Breast epithelium (tissue), 4 donors: ENCODE results near the gene TSPAN4. TPM values are rescaled to one million over a fixed set of nuclear protein-coding genes. Genes with fewer than 3 reads are reported as not detected.

Experiments
- DNase-seq, 2 donors: peaks; one replicate each; pipeline ENCODE4 v3.0.0-alpha.2; 2019; ENCODE audit warnings: low spot score in 2 of 2
- H3K27ac ChIP-seq, 2 donors: fragments of 200-600 bp; sonication (generic) in 1 of 2; one replicate each; pipeline ENCODE4 v1.5.1; 2016 to 2019; ENCODE audit warnings: mild to moderate bottlenecking in 1 of 2
- H3K27me3 ChIP-seq, 2 donors: fragments of 200-600 bp; sonication (generic) in 1 of 2; one replicate each; pipeline versions ENCODE4 v1.5.1 to v1.6.0; 2017 to 2019; ENCODE audit warnings: control low read depth in 1 of 2, mild to moderate bottlenecking in 1 of 2
- H3K36me3 ChIP-seq: fragments of 200-600 bp; one replicate; pipeline ENCODE4 v1.5.1; 2019
- H3K4me1 ChIP-seq, 2 donors: fragments of 200-600 bp; sonication (generic); one replicate each; pipeline ENCODE4 v1.5.1; 2016 to 2019; ENCODE audit warnings: control low read depth in 1 of 2
- H3K4me3 ChIP-seq, 3 donors: fragments of 200-600 bp; sonication (generic); 1 replicate in 2 of 3; 2 replicates in 1 of 3; pipeline ENCODE4 v1.5.1; 2016 to 2019; ENCODE audit warnings: mild to moderate bottlenecking in 3 of 3, moderate library complexity in 2 of 3
- H3K9me3 ChIP-seq, 2 donors: fragments of 200-600 bp; sonication (generic) in 1 of 2; one replicate each; pipeline ENCODE4 v1.5.1; 2016 to 2019; ENCODE audit warnings: control low read depth in 1 of 2
- POLR2A ChIP-seq: fragments of 450-650 bp; IDR thresholded peaks from one replicate; pipeline ENCODE4 v1.6.1; 2016; ENCODE audit warnings: antibody characterized with exemption, mild to moderate bottlenecking, moderate library complexity
- POLR2AphosphoS5 ChIP-seq, 3 donors: sonication (generic); formaldehyde crosslinking; IDR thresholded peaks; one replicate each; pipeline ENCODE4 v1.6.1; 2017; ENCODE audit warnings: antibody characterized with exemption in 3 of 3
- intact Hi-C: fragments of 100-400 bp; cut with DNase I; formaldehyde crosslinking; loops from one replicate; pipeline ENCODE4 v1.15.1; 2023; ENCODE audit warnings: low total_unique reads
- total RNA-seq, 3 donors: library from RNA; depleted of rRNA; stranded (reverse); fragments of >200 nt; gene quantifications; one replicate each; pipeline ENCODE4 v1.1.0, GENCODE V29; 2016
- TF ChIP-seq, protein P1 (sequence below), 3 donors: fragments of 450-650 bp; IDR thresholded peaks; one replicate each; pipeline ENCODE4 v1.5.1; 2016 to 2017; ENCODE audit warnings: antibody characterized with exemption in 3 of 3, mild to moderate bottlenecking in 3 of 3, moderate library complexity in 3 of 3

TSPAN4 gene
- total RNA-seq, 3 donors from 2014 or later = 72.4 to 217 (median 107) TPM

DNA sequence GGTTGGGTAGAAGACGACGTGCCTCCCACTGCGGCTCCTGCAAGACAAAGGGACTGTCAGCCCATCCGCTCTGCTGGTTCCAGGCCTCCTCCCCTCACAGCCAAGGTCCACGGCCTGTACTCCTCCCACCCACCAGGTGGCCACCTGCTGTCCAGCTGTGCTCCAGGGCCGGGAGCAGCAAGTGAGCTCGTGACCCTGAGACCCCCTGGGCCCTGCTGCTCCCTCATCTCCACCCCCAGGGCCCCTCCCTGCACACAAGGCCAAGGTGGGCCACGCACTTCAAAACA is 27.4 kb downstream of the TSPAN4 start:
- intact Hi-C loops = no loop called here
- no peak overlapping the region for H3K27ac ChIP-seq

GRCh38 chr11:870418-870817 is 27.8 kb downstream of the TSPAN4 start:
- DNase-seq = no peak
- TF ChIP-seq POLR2A (no peak), POLR2AphosphoS5 (IDR thresholded peaks at IDR 0.05) (no peak)
- TF ChIP-seq, protein P1, sequence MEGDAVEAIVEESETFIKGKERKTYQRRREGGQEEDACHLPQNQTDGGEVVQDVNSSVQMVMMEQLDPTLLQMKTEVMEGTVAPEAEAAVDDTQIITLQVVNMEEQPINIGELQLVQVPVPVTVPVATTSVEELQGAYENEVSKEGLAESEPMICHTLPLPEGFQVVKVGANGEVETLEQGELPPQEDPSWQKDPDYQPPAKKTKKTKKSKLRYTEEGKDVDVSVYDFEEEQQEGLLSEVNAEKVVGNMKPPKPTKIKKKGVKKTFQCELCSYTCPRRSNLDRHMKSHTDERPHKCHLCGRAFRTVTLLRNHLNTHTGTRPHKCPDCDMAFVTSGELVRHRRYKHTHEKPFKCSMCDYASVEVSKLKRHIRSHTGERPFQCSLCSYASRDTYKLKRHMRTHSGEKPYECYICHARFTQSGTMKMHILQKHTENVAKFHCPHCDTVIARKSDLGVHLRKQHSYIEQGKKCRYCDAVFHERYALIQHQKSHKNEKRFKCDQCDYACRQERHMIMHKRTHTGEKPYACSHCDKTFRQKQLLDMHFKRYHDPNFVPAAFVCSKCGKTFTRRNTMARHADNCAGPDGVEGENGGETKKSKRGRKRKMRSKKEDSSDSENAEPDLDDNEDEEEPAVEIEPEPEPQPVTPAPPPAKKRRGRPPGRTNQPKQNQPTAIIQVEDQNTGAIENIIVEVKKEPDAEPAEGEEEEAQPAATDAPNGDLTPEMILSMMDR (IDR thresholded peaks at IDR 0.05) = no peak
- no peaks in the 10 kb centered on the region for H3K36me3 ChIP-seq
- no peak overlapping the region for H3K27ac ChIP-seq
- H3K4me3 ChIP-seq = no peak overlapping the region
- no peaks in the 10 kb centered on the region for H3K4me1 ChIP-seq
- no peaks in the 10 kb centered on the region for H3K27me3 ChIP-seq
- no peaks in the 10 kb centered on the region for H3K9me3 ChIP-seq
- intact Hi-C loops = no loop called here

More for the DNA sequence above, 27.4 kb downstream of the TSPAN4 start:
- H3K4me3 ChIP-seq = no peak overlapping the region
- no peaks in the 10 kb centered on the region for H3K27me3 ChIP-seq
- no peaks in the 10 kb centered on the region for H3K9me3 ChIP-seq
- H3K4me1 ChIP-seq = no peaks in the 10 kb centered on the region
- no peak for TF ChIP-seq POLR2A
- TF ChIP-seq, protein P1 (IDR thresholded peaks at IDR 0.05) = no peak
- TF ChIP-seq POLR2AphosphoS5 (IDR thresholded peaks at IDR 0.05) = no peak
- H3K36me3 ChIP-seq = no peaks in the 10 kb centered on the region
- DNase-seq = no peak

DNA sequence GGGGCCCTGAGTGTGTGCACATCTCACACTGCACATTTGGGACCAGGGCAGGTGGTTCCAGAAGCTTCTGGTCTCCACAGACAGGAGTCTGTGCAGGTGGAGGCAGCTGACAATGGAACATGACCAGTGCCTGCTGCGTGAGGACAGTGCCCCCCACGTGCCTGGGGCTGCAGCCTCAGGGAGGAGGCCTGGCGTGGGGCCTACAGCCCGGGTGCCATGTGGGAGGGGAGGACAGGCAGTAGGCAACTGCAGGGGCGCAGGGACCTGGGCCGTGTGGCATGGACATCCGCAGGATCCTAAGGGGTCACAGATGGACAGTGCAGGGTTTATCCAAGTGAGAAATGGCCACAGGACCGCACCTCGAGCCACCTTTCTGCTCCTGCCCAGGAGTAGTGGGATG is 28.8 kb downstream of the TSPAN4 start:
- H3K36me3 ChIP-seq = no peaks in the 10 kb centered on the region

DNA sequence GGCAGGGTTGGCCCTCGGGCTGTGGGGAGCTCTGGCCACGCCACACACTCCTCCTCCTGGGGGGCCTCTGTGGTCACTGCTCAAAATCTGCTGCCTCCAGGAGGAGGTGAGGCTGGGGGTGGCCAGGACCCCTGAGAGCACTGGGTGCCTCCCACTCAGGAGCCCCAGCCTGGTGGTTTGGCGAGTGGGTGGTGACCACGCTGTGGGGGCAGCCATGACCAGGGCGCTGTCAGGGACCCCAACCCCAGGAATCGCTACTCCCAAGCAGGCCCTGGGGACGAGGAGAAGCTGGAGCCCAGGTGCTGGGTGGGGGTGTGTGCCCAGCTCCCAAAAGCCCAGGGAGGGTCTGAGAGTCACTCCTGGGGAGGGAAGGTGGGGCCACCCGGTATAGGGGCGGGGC is 30.1 kb downstream of the TSPAN4 start:
- DNase-seq = no peak
- H3K27ac ChIP-seq = no peak overlapping the region
- TF ChIP-seq, protein P1 (IDR thresholded peaks at IDR 0.05) = no peak
- TF ChIP-seq POLR2AphosphoS5 (IDR thresholded peaks at IDR 0.05) (no peak), POLR2A (no peak)
- H3K36me3 ChIP-seq = no peaks in the 10 kb centered on the region
- H3K4me1 ChIP-seq = no peaks in the 10 kb centered on the region
- no peaks in the 10 kb centered on the region for H3K27me3 ChIP-seq
- no peak overlapping the region for H3K4me3 ChIP-seq
- intact Hi-C loops = no loop called here
- H3K9me3 ChIP-seq = no peaks in the 10 kb centered on the region

More for the DNA sequence above, 28.8 kb downstream of the TSPAN4 start:
- H3K27ac ChIP-seq = no peak overlapping the region
- TF ChIP-seq POLR2AphosphoS5 (IDR thresholded peaks at IDR 0.05) = no peak
- TF ChIP-seq, protein P1 (IDR thresholded peaks at IDR 0.05) = no peak
- TF ChIP-seq POLR2A = no peak
- no peaks in the 10 kb centered on the region for H3K4me1 ChIP-seq
- H3K9me3 ChIP-seq = no peaks in the 10 kb centered on the region
- no peak overlapping the region for H3K4me3 ChIP-seq
- DNase-seq = no peak
- H3K27me3 ChIP-seq = no peaks in the 10 kb centered on the region
- intact Hi-C loops = no loop called here

DNA sequence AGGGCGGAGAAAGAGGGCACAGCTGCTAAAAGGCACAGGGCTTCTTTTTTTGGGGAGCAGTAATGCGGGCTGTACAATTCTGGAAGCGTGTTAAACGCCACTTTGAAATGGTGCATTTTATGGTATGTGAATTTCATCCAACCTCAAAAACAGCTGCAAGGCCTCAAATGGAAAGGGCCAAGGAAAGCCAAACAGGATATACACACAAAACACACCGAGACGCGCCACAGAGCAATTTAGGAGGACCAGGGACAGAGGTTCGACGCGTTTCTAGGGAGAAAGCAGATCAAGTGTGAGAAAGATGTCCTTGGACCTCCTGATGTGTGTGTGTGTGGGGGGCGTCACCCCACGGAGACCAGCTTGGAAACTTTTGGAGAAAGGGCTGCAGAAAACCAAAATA is 31.1 kb downstream of the TSPAN4 start:
- no peak for DNase-seq
- H3K27ac ChIP-seq = no peak overlapping the region
- H3K4me3 ChIP-seq = no peak overlapping the region
- no peaks in the 10 kb centered on the region for H3K36me3 ChIP-seq
- H3K9me3 ChIP-seq = no peaks in the 10 kb centered on the region
- intact Hi-C loops = no loop called here
- no peaks in the 10 kb centered on the region for H3K27me3 ChIP-seq
- TF ChIP-seq POLR2AphosphoS5 (IDR thresholded peaks at IDR 0.05) = no peak
- TF ChIP-seq, protein P1 (IDR thresholded peaks at IDR 0.05) = no peak
- TF ChIP-seq POLR2A = no peak
- H3K4me1 ChIP-seq = no peaks in the 10 kb centered on the region
